Left ventricle myocardium superior (tissue), 1 donor: ENCODE results near the gene RABEP1. TPM values are rescaled to one million over a fixed set of nuclear protein-coding genes. Genes with fewer than 3 reads are reported as not detected.
"Not testable (repeated sequence)": the region's sequence is repeated elsewhere in the genome, so short reads cannot be mapped to it uniquely, and the experiment has no call there.

ENCODE experiments used
- ATAC-seq: fragments of 200-7000 bp; cut with Tn5 transposase; one replicate; pipeline ENCODE4 v1.9.1; 2020; ENCODE audit warnings: mild to moderate bottlenecking, moderate library complexity
- DNase-seq: peaks from one replicate; pipeline ENCODE4 v3.0.0-alpha.2; 2020
- intact Hi-C: fragments of 100-400 bp; cut with micrococcal nuclease; formaldehyde crosslinking; loops from one replicate; pipeline ENCODE4 v1.11.0; 2022
- long read RNA-seq: library from polyadenylated mRNA; unstranded; transcript quantifications from one replicate; pipeline ENCODE4 v2.0.0, GENCODE V29; 2021
- total RNA-seq: library from RNA; stranded (reverse); fragmentation: NEBNext Ultra II Directional; extraction: Animal tissue kit (Norgen Biotek cat#: 25700); gene quantifications from one replicate; pipeline ENCODE4 v1.2.1, GENCODE V29; 2021
- donor health status: DM: no; HTN: yes; CAD: no; lungs with severe emphysema.

The RABEP1 gene
- total RNA-seq, result 56.0 TPM
- long read RNA-seq, full-length matches to known transcripts, result 66 of 116 reads
- long read RNA-seq, partial matches to known transcripts, result 29 of 116 reads
- long read RNA-seq, other reads (novel, unspliced or antisense), result 21 of 116 reads

- intact Hi-C loops, result no loop called here
- peak; percentile 94 for DNase-seq
- peak; percentile 96 for ATAC-seq
Measured at GRCh38 chr17:5281814-5282641, at the start of gene RABEP1. Gene RABEP1, plus strand, starts transcription at chr17:5282284. Its CDS starts 203 bp downstream, at chr17:5282487.

GRCh38 chr17:5233492-5233891 lies 48.6 kb upstream of the RABEP1 start:
- ATAC-seq, intact Hi-C loops, DNase-seq: not testable (repeated sequence)

GRCh38 chr17:5234645-5235576 lies 47.2 kb upstream of the RABEP1 start, which contains the start of gene SCIMP:
Gene SCIMP, minus strand, starts transcription at chr17:5234860. Its CDS starts 105 bp downstream, at chr17:5234755.
- ATAC-seq, result peak; percentile 60
- peak; percentile 33 for DNase-seq
- intact Hi-C loops, result no loop called here

- DNase-seq (no peak), ATAC-seq (no peak)
- intact Hi-C loops, result no loop called here
Measured at GRCh38 chr17:5236938-5237540, 45.0 kb upstream of the RABEP1 start.

GRCh38 chr17:5237541-5238016 lies 44.5 kb upstream of the RABEP1 start:
- intact Hi-C loops, result no loop called here
- DNase-seq (no peak), ATAC-seq (peak; percentile 42)

GRCh38 chr17:5238333-5238732 lies 43.8 kb upstream of the RABEP1 start:
- ATAC-seq, result no peak
- no peak for DNase-seq
- intact Hi-C loops, result no loop called here

GRCh38 chr17:5239769-5240168 lies 42.3 kb upstream of the RABEP1 start:
- ATAC-seq, DNase-seq, intact Hi-C loops: not testable (repeated sequence)

GRCh38 chr17:5241861-5242671 lies 40.0 kb upstream of the RABEP1 start:
- DNase-seq (no peak), ATAC-seq (peak; percentile 79)
- intact Hi-C loops, result no loop called here

GRCh38 chr17:5247621-5248020 lies 34.5 kb upstream of the RABEP1 start:
- DNase-seq, result no peak
- no peak for ATAC-seq
- intact Hi-C loops, result no loop called here

GRCh38 chr17:5248821-5249479 lies 33.1 kb upstream of the RABEP1 start:
- no peak for DNase-seq
- ATAC-seq, result no peak
- intact Hi-C loops, result no loop called here

GRCh38 chr17:5249615-5250014 lies 32.5 kb upstream of the RABEP1 start:
- DNase-seq (no peak), ATAC-seq (peak; percentile 77)
- intact Hi-C loops, result no loop called here

- intact Hi-C loops, result no loop called here
- DNase-seq (no peak), ATAC-seq (no peak)
Measured at GRCh38 chr17:5254414-5254813, 27.7 kb upstream of the RABEP1 start.

- DNase-seq (no peak), ATAC-seq (no peak)
- intact Hi-C loops, result no loop called here
Measured at GRCh38 chr17:5254903-5255521, 27.1 kb upstream of the RABEP1 start.

GRCh38 chr17:5257124-5257523 lies 25.0 kb upstream of the RABEP1 start:
- no peak for DNase-seq
- intact Hi-C loops, result no loop called here
- ATAC-seq, result no peak

GRCh38 chr17:5260542-5260941 lies 21.5 kb upstream of the RABEP1 start:
- no peak for DNase-seq
- no peak for ATAC-seq
- intact Hi-C loops, result no loop called here

GRCh38 chr17:5262416-5262991 lies 19.6 kb upstream of the RABEP1 start:
- no peak for ATAC-seq
- DNase-seq, result no peak
- intact Hi-C loops, result no loop called here

GRCh38 chr17:5263441-5263840 lies 18.6 kb upstream of the RABEP1 start:
- no peak for ATAC-seq
- intact Hi-C loops, result no loop called here
- no peak for DNase-seq
